ENCODE measurements around the gene DAB2IP.

The DAB2IP gene

DNA sequence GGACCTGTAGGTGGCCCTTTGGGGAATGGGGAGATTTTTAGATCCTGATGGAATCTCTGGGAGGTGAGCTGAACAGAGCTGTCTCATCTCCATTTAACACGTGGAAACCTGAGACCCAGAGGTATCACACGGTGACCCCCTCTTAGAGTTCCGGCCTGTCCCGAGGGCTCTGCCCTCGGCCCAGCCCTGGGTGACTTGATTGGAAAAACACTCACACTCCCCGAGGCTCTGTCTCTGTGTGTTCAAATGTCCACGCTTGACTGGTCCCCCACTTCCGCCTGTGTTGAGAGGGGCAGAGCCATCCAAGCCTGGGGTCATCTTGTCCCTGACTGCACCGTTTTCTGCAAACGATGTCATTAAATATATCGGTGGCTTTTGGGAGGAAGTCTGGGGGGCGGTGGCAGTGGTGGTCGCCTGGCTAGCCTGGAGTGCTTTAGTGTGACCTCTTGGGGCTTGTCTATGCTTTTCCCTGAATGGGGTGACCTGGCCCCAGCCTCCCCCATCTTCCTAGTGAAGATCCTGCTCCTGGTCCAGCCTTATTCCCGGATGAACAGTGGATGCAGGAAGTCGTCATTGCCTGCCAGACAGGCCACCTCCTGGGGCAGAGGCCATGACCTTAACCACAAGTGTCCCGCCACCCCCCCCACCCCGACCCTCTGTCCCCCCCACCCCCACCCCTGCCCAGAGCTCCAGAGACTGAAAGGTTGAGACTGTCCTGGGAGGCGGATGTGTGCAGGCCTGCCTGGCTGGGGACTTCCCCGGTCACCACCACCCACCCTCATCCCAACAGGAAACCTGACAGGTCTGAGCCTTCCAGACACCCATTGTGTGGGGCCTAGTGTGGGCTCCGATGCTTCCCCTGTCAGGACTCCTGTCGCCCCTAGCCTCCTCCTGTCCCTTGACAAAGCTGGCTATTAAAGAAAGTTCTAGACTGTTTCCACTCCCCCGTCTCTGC lies 5.3 kb upstream of the DAB2IP start:
- DNase-seq, result no peak

DNA sequence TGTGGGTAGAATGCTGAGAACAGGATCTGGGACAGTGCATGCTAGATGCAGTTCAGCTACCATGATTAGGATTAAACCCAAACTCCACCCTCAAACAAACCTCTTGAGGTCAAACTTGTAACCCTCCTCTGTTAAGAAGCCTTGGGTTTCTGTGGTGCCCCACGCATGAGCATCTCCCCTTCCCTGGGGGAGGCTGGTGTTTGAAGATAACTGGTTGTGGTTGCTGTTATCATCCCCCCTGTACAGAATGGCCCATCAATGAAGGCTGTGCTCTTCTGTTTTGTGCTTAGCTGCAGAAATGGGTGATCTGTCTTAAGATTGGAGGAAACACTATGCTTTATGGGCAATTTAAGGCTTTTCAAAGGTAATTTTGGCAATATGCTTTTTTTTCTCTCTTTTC lies 4.4 kb upstream of the DAB2IP start:
- no peak for DNase-seq

DNA sequence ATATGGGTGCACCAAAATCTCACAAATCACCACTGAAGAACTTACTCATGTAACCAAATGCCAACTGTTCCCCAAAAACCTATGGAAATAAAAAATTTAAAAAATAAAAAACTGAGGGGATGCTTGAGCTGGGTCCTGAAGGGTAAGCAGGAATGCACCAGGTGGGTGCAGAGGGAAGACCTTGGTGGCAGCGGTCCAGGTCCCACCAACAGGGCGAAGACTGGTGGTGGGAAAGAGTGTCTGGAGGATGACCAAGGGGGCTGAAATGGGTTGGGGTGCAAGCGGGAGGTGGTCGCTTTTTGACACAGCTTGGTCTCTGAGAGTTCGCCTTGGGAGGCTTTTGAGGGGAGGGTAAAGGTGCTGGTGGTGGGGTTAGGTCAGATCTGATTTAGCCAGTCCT lies 3.3 kb upstream of the DAB2IP start:
- no peak for DNase-seq

DNA sequence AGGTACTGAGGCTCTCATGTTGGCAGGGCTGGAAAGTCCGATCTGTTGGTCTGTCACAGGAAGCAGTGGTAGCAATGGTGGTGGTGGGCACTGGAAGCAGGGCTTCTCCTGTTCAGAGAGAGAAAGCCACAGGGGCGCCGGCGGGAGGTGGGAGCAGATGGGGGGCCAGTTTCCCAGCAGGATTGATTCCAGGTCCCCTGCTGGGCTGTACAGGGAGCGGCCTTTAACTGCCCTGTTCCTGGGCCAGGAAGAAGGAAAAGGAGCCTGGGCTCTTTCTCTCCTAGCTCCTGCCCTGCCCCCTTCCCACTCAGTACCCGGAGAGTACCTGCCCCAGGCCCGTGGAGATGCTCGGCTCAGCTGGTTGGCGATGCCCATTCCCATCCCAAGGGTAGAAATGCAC lies 2.6 kb upstream of the DAB2IP start:
- DNase-seq, result no peak

DNA sequence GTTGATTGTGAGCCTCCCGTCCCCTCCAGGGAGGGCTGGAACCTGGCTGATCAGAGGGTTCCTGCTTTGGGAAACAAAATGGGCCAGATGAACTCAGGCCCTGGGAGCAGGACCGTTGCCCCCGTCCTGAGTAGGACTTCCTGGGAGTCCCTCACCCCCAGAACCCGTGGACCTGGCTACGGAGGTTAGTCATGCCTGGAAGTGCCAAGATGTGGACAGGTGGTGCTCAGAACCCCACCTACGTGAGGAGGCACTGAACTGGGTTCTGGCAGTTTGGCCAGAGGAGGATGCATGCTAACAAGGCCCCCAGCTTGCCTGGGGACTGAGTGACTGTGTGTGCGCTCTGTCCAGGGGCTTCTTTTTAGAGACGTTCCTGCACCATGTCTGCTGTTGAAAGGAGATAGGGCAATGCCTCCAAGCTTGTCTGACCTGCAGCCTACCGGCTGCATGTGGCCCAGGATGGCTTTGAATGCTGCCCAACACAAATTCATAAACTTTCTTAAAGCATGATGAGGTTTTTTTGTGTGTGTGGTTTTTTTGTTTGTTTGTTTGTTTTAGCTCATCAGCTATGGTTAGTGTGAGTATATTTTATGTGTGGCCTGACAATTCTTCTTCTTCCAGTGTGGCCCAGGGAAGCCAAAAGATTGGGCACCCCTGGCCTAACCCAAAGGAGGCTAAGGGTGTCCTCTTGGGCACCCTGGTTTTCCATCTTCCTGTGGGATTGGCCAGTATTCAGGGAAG lies 1.8 kb upstream of the DAB2IP start:
- DNase-seq, result no peak

DNA sequence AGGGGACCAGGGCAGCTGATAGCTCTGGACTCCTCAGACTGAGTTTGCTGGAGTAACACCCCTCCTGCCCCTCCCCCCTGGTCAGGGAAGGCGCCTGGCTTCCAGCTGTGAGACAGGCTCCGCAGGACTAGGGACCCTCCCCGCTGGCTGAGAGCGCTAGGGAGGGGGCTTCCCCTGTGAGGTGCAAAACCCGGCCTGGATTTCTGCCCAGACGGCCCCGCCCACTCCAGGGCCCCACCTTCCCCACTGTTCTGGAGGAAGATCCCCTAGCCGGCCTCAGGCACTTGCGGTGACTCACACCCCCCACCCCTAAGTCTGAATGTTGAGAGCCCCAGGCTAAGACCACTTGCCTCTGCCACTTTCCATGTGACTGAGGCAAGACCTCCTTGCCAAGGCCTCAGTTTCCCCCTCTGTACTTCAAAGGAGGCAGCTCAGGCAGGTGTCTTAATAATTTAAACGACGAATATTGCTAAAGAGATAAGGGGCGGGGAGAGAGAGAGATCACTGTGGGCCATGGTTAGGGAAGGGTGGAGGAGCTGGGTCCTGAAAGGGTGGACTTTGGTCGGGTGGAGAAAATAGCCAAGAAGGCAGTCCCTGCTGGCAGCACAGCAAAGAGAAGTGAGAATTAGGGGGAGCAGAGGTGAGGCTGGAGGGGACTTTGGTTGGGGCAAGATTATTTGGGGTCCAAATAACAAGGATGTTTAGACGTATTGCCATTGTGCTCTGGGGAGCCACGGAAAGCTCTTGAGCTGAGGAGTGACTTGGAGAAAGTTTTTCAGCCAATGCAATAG lies 1.0 kb upstream of the DAB2IP start:
- DNase-seq, result peak; percentile 81

DNA sequence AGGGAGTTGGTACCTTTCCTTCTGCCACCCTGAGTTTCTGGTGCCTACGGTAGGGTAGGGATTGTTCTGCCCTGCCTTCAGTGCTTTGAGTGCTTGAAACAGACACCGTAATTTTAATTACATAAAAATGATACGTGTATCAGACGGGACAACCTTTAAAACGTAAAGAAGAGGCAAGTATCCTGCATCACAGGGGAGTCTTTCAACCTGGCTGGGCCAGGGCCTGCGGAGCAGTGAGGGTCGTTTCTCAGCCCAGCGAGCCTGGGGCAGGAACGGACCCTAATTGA lies 483 bp upstream of the DAB2IP start:
- DNase-seq, result no peak

DNA sequence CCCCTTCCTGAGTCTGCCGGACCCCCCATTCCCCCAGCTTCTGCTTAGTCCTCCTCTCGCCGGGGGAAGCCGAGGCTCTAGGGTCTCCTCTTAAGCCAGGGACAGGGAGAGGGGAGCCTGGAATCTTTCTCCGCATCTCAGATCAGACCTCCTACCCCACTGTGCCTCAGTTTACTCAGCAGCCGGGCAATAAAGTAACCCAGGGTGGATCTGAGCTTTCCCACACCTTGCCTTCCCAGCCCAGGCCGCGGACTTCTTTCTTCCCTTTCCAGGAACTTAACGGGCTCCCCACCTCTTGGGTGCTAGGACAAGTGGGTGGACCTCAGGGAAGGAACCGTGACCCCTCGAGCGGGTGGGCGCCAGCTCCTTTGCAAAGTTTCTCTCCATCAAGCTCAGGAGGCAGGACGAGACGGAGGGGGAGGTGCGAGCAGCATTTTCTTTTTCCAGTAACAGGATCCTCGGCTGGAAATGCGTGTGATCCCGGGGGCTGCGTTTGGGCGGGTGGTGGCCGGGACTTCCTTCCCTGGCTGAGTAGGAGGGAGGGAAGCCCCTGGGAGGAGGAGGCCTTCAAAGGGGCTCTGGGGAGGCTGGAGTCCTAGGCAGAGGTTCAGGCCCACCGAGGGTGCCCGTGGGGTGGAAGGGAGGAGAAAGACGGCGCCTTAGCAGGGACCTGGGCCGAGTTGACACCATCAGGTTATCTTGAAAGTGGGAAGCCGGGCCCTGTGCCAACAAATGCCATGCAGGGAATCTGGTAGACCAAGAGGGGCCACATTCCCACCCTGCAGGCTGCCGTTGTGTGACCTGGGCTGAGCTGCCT lies 795 bp downstream of the DAB2IP start:
- DNase-seq, result peak; percentile 63

DNA sequence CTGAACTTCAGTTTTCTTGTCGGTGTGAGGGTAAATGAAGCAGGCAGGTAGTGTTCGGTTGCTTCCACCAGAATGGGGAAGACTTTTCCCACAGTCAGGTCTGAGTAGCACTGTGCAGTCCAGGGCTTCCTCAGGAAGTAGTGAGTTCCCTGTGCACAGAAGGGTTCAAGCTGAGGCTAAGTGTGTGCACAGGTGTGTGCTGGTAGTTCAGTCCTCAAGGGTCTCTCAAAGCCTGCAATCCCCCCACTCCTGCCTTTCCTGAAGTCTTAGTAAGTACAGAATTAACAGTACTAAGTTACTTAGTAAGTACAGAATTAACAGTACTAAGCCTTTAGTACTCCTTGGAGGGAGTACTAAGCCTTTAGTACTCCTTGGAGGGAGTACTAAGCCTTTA lies 1.4 kb downstream of the DAB2IP start:
- DNase-seq, result no peak

DNA sequence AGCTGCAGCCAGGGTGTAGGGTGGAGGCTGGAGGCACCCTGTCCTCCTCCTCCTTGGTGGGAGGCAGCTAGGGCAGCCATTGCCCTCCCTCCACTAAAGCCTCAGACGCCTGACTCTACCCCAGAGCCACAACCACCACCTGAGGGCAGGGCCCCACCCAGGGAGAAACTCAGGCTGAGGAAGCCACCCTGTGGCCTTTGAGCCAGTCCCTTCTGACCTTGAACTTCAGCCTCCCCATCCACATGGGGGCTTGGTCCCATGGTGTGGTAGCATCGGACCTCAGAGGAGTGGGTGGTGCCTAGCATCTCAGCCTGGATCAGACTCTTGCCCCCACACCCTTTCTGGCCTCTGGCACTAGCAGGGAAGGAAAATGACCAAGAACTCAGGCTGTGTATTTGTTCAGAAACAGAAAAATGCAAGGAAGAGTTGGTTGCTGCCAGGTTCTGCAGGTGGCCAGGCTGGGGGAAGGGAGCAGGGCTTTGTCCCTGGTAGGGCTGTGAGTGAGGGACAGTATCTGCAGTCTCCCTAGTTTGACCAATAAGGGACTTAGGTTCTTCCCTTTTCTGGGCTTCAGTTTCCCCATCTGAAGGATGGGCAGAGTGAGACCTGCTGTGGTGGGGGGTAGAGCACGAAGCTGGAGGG lies 3.2 kb downstream of the DAB2IP start:
- no peak for DNase-seq

DNA sequence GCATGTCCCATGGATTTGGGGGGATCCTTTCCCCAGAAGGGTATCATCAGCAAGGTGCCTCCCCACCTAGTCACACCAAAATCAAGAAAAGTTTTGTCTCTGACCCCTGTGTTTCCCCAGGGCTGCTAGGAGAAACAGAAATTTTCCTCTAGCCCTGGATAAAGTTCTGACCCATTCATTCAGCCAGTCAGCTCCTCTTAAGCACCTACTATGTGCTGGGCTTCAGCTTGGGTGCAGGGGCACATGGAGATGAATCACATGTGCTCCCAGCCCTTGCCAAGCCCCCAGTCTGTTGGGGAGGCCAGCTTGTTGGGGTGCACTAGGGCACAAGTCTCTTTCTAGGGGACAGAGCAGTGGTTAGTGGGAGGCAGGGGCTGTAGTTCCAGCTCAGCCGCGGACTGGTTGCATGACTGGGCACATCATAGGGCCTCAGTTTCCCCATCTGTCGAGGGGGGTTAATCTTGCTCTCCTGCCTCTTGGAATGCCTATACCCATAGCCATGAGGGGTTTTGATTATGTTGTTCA lies 3.9 kb downstream of the DAB2IP start:
- DNase-seq, result no peak

DNA sequence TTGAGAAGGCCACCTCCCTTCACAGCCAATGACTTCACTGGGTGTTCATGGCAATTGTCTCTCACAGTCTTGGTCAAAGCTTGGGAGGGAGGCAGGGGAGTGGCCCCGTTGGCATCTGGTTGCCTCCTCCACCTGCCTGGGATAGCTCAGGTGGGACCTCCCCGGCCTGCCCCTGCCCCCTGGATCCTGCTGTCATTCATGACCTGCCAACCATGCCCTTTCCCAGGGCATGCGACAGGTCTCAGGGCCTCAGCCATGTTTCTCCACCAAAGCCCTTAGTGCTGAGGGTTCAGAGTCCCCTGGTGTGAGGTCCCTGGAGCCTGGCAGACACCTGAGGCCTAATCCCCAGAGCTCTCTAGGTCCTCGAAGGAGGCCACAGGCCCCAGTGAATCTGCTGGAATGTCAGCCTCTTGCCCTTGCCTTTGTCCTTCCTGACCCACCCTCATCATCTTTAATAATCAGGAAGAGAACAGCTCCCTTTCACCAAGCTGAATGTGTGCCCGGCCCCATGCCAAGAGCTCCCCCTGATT lies 5.6 kb downstream of the DAB2IP start:
- DNase-seq, result no peak

DNA sequence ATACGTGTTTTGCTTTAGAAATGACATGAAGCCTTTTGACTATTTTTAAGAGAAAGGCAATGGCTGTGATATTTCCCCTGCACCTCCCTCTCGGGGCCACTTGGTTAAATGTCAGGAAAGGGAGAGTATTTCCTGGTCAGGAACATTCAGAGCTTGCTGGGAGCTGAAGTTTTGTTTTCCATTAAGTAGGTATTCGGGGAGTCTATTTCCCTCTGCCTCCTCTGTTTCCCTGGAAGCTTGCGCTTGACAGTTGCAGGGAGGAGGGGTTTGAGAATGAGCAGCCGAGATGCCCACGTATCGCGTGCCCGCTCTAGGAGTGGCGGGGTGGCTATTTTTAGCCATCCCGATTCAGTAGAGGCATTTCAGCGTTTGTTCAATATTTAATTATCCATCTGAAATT lies 6.7 kb downstream of the DAB2IP start:
- no peak for DNase-seq

DNA sequence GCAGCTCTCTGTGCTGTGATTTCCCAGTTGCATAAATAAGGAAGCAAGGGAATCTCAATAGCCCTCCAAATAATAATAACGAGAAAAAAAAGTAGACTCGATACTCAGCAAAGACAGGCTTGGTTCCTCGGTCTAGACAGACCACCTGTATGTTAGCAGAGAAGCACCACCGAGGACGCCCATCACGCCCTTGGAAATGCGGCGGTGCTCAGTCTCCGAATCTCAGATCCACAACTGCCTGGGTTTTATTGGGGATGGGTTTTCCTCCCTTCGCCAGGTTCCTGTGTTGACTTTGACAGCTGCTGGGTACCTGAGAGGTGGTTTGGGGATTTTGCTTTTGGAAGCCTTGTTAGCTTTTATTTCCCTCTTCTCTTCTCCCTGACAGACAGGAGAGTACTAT lies 7.2 kb downstream of the DAB2IP start:
- no peak for DNase-seq

DNA sequence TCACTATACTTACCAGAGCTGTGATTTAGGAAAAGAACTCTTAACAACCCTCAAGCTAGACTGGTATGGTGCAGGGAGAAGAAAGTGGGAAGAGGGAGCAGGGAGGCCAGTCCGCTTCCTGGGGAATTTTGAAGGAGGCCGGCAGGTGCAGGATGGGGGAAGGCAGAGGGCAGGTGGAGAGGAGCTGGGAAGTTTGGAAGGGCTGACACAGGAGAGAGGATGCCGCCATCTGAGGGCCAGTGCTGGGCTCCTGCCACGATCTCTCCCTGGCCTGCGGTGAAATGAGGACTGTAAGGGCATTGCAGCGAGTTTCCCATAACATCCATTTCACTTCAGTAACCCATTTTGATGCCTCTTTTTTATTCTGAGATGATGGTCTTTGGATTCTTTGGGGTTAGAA lies 8.9 kb downstream of the DAB2IP start:
- DNase-seq, result no peak

DNA sequence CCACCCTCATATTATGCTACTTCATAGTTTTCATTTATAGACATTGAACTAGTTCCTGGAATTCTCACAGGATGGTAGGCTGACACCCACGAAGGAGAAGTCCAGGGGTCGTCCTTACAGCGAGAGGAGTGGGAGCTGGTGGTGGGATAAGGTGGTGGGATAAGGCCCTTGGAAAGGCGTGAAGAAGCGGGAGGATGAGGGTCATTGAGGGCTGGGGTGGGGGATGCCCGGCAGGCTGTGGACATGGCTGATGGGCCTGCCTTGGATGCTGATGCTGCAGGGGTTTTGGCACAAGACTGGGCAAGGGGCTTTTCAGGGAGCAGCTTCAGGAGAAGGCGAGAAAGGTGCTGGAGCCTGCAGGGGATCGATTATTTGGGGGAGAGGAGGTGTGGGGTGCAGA lies 9.4 kb downstream of the DAB2IP start:
- DNase-seq, result no peak

DNA sequence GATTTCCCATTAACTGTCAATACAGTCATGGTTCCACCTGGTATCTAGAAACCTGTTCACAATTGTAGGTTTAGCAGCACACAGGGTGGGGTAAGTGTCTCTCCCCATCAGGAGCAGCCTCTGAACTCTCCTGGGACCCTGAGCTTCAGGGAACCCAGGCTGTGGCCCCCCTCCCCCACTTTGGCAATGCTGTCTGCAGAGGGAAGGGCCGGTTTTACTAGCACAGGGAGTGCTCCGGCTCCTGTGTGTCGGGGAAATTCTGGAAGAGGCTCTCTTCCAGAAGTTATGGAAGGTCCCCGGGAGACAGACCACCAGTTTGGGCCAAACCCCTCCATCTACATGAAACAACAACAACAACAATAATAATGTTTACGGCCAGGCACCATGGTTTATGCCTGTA lies 9.9 kb downstream of the DAB2IP start:
- DNase-seq, result no peak

DNA sequence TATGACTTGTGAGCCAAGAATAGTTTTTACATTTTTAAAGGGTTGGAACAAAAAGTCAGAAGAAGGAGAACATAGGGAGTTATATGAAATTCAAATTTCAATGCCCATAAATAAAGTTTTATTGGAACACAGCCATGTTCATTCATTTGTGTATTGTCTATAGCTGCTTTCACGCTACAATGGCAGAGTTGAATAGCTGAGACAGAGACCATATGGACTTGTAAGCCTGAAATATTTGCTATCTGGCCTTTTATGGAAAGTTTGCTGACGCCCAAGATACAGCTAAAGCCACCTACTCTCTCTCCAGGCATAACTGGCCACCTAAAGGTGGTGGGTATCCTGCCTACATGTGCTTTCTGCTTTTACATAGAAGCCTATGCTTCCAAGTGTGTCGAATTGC lies 10.9 kb downstream of the DAB2IP start:
- peak; percentile 40 for DNase-seq

DNA sequence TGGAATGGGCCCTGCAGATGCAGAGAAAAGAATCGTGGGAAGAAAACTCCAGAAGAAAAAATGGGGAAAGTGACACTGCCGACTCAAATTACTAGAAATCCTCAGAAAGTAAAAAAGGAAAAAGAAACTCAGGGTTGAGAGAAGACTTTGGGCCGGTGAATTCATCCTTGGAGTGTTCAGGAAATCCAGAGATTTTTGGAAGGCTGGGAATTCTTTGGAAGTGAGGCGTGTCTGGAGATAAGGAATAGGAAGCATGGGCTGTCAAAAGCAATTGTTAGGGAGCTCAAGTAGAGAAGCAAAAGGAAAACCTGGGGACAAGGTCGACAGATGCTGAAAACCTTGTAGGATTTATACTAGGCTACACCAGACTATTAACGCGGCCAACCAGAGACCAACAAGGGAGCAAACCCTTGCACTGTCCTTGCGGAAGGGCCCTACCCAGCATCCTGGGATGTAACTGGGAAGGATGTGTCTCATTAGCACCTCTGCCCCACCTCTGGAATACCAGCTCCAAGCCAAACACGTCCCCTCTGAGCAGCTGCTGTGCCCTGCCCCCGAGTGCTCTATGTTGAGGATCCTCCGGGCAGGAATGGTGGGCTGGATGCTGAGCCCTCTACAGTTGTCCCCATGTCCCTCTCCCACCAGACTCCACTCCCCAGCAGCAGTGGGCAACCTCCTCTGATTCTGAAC lies 11.6 kb downstream of the DAB2IP start:
- no peak for DNase-seq

DNA sequence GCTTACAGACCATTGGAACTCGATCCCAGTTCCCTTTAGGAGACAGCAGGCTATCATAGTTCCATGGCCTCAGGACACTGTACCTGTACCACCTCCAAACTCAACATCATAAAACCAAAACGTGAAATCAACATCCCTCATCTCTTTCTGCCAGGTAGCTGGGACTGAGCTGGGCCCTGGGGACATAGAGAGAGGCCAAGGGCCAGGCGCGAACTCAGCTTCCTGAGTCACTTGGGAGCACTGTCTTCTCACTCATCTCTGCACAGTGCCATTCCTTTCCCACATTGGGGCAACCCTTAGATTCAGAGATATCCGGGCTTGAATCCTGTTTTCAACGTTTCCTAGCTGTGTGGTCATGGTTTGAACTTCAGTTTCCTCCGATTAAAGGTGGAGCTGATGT lies 12.2 kb downstream of the DAB2IP start:
- no peak for DNase-seq

DNA sequence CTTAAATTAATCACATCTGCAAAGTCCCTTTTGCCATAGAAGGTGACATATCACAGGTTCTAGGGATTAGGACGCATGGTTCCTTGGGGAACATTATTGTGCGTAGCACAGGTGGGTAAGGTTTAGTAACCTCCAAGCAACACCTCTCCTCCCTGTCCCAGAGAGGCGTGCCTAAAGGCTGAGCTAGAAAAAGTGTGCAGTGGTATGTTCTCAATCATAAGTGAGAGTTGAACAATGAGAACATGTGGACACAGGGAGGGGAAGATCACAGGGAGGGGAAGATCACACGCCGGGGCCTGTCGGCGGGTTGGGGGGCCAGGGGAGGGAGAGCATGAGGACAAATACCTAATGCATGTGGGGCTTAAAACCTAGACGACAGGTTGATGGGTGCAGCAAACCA lies 14.9 kb downstream of the DAB2IP start:
- no peak for DNase-seq
